Measurements from ENCODE around the gene RAPGEF3.

Gene RAPGEF3

DNA sequence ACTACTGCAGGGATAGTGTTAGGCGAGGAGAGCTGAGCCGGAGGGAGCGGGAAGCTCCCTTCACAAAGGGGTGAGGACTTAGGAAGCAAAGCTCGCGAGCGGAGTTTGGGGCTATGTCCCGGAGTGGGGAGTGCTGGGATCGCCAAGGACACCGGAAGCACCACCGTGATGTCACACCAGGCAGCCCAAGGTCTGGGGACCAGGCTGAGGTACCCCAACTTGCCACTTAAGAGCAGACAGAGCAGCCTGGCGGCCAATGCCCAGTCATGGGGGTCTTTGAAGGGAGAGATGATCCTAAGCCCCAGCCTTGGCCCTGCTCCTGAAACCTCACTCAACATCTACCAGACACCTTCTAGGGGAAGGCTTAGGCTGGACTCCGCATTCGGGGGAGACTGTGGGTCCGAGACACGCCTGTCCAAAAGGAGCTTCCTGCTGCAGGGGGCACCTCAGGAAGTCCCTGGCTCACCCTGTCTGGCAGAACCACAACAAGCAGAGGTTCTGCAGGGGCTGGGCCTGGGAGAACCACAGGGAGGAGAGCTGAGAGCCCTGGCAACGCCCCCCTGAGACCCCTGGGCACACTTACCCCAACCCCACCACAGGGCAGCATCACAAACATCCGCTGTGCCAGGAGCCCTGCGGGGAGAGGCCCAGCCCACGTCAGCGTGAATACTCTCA is 32.1 kb upstream of the RAPGEF3 start:
- no peak for DNase-seq

GRCh38 chr12:47789712-47790489 is 31.2 kb upstream of the RAPGEF3 start:
- DNase-seq: no peak

GRCh38 chr12:47789141-47789540 is 30.5 kb upstream of the RAPGEF3 start:
- no peak for DNase-seq

DNA sequence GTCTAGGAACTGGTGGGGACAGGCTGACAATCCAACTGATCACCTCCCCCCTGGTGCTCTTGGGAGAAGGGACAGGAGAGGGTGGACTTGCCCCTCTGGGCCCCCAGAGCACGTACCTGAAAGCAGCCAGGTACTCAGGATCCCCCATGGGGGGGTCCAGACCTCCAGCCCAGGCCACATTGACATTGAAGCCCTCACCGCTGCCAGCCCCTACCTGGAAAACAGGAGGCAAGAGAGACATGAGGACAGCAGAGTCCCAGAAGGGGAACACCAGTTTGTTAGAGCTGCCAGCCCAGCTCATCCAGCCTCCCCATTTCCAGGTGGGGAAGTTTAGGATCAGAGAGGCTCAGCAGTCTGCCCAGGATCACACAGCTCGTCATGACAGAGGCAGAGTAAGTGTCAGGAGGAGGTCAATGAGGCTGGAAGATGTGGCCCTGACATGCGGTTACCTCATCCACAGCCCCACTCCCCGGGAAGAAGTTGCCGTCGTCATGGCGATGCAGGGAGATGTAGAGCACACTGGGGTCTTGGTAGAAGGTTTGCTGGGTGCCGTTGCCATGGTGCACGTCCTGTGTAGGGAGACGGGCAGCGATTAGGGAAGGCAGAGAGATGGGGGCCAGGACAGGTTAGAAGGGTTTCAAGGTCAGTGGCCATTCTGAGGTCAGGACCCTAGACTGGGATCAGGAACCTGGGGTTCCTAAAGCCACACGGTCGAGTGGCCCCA is 29.1 kb upstream of the RAPGEF3 start:
- no peak for DNase-seq

- DNase-seq: no peak
Measured at GRCh38 chr12:47786662-47787280, 28.1 kb upstream of the RAPGEF3 start.

- DNase-seq: no peak
Measured at GRCh38 chr12:47785887-47786661, 27.4 kb upstream of the RAPGEF3 start.

DNA sequence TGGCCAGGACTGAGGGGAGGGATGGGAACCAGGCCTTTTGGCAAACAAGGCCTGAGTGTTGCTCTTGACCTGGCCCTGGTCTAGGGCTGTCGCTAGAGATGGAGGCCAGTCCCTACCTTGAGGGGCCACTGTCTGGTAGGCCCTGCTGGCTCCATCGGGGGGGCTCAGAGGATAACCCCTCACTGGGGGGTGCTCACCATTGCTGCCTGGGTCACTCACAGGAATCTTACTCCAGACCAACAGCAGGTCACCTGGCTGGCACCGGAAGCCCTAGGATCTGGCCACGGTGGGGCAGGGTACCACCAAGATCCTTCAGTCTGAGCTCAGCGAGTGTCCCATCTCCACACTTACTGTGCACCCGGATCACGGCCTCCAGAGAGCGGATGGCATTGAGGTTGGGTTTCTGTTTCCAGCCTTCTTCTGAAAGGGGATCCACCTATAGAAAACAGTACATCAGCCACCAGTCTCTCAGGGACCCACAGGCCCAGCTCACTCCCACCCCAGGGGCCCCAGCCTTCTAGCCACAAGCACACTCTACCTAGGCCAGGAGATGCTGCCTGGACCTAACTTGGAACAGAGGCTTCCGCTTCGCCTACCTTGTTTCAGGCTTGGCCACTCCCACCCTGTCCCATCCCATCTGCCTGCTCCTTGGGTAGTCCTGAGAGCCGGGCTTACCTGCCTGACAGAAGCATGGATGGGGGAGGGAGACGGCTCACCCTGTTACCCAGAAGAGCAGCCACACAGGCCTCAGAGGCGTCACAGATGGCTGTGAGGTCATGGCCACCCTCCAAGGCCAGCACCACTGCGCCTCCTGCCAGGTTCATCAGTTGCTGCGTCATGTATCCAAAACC is 26.6 kb upstream of the RAPGEF3 start:
- DNase-seq: no peak

GRCh38 chr12:47783821-47784819 is 25.4 kb upstream of the RAPGEF3 start:
- no peak for DNase-seq

DNA sequence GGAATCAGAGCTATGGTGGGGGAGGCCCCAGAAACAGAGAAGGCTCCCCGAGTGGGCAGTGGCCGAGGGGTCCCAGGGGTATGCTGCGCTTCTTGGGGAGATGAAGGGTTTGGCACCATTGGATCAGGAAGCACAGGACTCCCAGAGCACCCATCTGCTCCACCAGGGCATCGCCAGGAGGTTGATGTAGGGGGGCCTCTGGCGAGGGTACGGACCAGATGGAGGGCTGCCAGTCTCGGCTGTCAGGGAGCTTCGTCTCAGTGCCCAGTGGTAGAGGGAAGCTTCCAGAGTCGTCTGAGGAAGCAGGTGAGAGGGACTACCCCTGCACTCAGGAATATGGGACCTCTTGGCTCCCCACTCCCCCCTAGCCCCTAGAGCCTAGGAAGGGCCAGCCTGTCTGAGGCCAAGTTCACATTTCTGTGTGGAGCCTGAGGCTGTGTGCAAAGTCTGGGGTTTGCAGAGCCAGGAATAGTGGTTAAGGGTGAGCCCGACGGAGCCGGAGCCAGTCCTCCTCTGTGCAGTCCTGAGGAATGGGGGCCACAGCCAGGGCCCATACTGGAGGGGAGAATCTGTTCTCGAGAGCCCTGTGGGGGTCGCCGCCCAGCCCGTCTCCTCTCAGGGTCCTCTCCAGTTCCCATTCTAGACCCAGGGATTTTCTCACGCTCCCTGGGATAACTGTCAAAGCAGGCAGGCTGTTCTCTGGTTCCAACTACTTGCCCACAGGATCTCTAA is 24.5 kb upstream of the RAPGEF3 start:
- no peak for DNase-seq

GRCh38 chr12:47782372-47782770 is 23.7 kb upstream of the RAPGEF3 start:
- DNase-seq: no peak

GRCh38 chr12:47781479-47782371 is 23.0 kb upstream of the RAPGEF3 start:
- DNase-seq: no peak

GRCh38 chr12:47779943-47780504 is 21.3 kb upstream of the RAPGEF3 start:
- DNase-seq: no peak

- DNase-seq: peak; percentile 46
Measured at GRCh38 chr12:47779301-47779942, 20.7 kb upstream of the RAPGEF3 start.

GRCh38 chr12:47778881-47779280 is 20.2 kb upstream of the RAPGEF3 start:
- DNase-seq: no peak

DNA sequence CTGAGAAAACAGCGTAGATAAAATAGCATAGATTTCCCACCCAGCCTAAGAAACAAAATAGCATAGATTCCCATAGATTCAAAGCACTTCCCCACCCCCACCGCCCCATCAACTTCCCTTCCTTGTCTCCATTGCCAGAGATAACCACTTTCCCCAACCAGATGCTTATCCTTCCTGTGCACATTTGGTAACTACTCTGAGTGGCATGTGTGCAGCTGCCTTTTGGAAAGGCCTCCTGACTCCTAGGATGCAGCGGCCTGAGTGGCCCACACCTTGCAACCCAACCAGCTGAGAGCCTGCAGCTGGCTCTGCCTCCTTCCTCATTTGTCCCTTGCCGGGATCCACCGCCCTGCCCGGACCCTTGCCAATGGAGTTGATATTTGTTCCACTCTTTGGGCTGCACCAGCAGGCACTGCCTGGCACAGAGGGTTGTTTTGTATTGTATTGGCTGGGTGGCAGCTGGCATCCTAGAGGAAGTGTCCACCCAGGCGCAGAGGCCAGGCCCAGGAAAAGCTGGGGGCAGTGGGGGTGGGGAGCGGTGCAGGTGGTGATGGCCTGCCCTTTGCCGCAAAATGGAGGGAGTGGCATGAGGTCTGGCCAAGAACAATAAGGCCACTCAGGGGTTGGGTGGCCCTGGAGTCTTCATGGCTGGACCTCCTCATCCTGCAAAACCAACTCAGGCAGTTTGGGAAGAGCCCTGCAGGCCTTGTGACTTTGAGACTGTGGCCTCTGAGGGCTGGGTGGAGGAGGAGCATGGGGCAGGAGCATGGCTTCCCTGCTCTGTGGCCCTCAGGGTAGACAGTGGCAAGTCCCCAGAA is 19.3 kb upstream of the RAPGEF3 start:
- no peak for DNase-seq

GRCh38 chr12:47777151-47777550 is 18.5 kb upstream of the RAPGEF3 start:
- no peak for DNase-seq

Data from NCI-H446 treated with DMSO at 0.1 percent for 48 hours (cell line).